Adipose tissue (tissue), 3 donors: ENCODE measurements around the gene TENM4. TPM values are rescaled to one million over a fixed set of nuclear protein-coding genes. Genes with fewer than 3 reads are reported as not detected.

Source experiments
- H3K27ac ChIP-seq: one replicate; pipeline ENCODE4 v1.5.1; 2013; ENCODE audit warnings: low read depth, low read length
- WGBS, 3 donors: extraction: QIAGEN DNeasy Blood & Tissue Kit; methylation state at CpG; one replicate each; pipeline ENCODE4 v1.1.7; 2013; 5-methylcytosine and 5-hydroxymethylcytosine counted together
- polyA plus RNA-seq, 3 donors: library from polyadenylated mRNA; stranded (reverse); fragments of 200-250 nt; gene quantifications; one replicate each; pipeline ENCODE4 v1.2.3, GENCODE V29; 2013
- donor health status: healthy with polysubstance abuse.
- donor health status: Bipolar disorder and iron deficiency.
- donor health status: healthy.

TENM4 gene
- polyA plus RNA-seq, 3 donors: 0.22 to 2.7 (median 0.41) TPM

DNA sequence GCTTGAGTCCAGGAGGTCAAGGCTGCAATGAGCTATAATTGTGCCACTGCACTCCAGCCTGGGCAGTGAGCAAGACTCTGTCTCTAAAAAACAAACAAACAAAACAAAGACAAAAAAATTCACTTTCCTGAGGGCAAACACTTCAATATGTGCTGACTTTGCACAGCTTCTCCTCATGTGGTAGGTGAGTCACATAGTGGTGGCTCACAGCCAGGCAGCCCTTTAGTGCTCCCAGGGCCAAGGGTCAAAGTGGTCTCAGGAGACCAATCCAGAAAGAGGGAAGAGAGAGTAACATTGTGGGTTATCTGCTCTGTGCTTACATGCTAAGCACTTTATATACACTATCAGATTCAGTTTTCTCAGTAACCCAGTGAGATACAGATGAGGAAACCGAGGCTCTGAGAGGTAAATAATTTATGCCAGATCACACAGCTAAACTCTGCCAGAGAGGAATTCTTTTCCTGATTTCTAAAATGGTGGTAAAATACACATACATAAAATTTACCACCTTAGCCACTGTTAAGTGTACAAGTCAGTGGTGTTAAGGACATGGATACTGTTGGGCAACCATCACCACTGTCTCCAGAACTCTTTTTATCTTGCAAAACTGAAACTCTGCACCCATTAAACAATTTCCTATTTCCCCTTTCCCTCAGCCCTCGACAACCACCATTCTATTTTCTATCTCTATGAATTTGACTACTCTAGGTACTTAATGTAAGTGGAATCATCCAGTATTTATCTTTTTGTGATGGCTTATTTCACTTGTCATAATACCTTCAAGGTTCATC lies 634.4 kb downstream of the TENM4 start:
- H3K27ac ChIP-seq: no peak overlapping the region
- 24 to 48% (median 38%) methylated on average over 2 of the region's 2 CpGs for WGBS, 3 donors

DNA sequence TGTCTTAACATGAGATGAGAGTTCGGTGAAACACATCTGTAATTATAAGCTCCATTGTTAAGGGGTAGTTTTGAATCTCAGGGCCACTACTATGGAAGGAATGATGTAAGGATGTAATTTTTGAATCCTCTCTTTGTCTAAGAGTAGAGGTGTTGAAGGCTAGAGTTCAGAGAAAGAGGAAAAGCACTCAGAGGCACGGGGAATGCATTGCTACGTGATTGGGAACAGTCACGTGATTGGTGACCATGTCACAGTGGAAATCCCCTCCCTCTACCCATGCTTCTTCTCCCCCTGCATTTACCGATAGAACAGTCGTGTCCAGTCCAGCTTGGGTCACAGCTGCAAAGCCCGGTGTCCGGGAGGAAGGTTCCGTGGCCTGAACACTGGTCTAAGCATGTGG lies 635.8 kb downstream of the TENM4 start:
- H3K27ac ChIP-seq: no peak overlapping the region
- WGBS, 3 donors: 95 to 97% (median 97%) methylated on average over 7 to 9 of the region's 9 CpGs

DNA sequence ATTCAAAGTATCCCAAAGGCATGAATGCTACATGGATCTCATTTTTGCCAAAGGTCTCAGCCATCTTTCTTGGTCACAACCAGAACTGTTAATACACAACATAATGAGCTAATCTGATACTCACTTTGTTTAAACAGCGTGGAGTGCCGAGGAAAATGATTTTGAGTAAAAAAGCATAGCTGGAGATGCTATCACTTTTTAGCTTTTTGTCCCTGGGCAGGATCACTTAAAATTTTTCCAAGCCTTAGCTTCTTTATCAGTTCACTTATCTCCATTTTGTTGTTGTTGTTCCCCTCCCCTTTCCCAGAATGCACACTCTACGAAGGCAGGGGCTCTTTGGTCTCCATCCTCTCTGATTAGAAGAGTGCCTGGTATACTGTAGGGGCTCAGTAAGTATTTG lies 636.8 kb downstream of the TENM4 start:
- no peak overlapping the region for H3K27ac ChIP-seq
- WGBS, 3 donors: 88 to 97% (median 97%) methylated on average over 3 of the region's 3 CpGs

DNA sequence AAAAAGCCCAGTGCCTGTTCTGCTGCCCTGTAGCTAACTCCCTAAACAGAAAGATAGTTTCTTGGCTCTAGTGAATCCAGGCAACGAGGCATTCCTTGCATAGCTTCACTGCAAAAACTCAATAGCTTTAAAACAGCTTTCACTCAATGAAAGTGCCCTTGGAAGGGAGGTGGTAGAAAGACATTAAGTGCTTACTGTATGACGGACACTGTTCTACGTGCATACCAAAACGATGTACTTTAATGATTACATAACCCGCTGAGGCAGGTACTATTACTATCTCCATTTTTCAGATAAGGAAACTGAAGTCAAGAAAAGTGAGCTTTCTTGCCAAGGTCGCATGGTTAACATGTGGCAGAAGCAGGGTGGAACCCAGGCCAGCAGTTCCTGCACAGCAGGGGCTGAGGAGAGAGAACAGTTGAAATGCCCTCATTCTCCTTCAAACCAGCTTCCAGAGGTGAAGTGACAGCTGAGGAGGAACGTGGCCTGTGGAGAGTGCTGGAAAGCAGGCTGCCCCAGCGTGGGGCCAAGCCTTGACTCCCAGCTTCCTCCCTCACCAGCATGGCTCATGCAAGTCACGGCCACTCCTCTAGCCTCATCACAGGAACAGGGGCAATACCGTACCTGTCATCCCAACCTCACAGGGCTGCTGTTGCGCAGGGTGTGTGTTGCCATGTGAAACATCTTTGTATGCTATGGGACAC lies 638.6 kb downstream of the TENM4 start:
- H3K27ac ChIP-seq: no peak overlapping the region
- 45 to 72% (median 69%) methylated on average over 11 of the region's 11 CpGs for WGBS, 3 donors

DNA sequence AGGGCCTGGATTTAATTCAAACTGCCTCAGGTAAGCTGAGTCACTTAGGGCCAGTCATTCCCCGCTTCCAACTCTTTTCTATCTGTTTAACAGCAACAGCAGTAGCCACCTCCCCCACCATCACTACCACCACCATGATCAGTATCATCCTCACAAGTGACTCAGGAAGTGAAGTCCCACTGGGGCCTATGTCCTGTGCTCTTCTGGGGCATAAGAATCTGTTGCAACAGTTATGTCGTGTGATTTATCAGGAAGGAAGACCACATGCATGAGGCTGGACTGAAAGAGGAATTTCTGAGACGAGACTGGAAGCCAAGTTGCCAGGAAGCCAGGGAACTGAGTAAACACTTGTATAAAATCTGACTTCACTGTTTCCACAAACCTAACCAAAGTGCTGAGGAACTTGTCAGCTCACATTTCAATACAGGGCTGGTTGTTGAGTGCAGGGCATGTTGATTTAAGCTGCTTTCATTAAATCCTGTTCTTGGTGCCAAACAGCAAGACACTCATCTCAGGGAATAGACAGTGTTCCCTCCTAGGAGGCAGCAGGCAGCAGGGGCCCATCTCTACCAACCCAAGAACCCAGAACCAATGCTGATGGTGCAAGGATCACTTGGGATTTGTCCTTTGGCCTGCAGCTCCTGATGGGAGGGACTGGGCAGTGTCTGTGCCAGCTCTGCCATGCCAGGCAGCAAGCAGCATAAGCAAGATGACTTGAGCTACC lies 639.5 kb downstream of the TENM4 start:
- WGBS, 3 donors: 1 to 3% (median 2%) methylated on average over 2 to 3 of the region's 3 CpGs
- H3K27ac ChIP-seq: no peak overlapping the region

DNA sequence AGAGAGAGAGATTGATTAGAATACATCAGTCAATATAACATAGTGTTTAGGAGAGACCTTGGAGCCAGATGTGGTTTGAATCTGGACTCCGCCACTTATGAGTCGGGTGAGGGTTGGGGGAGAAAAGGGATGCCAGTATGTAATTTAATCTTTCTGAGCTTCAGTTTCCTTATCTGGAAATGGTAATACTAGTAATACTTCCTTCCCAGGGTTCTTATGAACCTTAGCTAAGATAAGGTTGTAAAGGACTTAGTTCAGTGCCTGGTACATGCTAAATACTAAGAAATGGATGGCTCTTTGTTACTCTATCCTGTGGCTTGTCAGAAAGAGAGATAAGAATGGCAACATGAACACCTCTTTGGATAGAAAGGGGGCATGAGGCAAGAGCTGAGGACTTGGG lies 640.1 kb downstream of the TENM4 start:
- no peak overlapping the region for H3K27ac ChIP-seq
- 51 to 92% (median 89%) methylated on average over 2 of the region's 2 CpGs for WGBS, 3 donors

DNA sequence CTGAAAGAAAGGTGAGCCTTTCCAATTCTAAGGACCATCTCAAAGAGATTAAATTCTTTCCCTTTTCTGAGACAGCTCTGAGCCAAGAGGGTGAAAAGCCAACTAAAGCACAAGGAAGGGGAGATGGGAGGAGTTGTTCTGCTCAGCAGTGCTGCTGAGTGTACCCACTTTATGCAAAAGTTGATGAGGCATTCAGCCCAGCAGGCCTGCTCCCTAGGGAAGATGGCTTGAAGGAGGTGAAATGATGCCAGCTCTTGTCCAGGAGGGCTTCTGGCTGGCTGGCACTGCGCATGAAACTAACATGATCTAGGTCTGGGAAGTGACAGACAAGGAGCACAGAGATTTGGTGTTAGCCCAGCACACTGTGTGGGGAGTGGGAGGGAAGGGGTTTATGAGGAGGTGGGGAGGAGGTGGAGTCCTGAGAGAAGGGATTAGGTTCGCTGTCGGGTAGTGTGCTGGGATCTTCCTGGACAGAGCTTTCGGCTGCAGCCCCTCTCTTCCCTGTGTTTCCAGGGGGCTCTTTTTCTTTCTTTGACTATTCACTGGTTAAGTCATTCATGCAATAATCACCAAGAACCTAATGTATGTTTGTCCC lies 640.6 kb downstream of the TENM4 start:
- H3K27ac ChIP-seq: no peak overlapping the region
- WGBS, 3 donors: 88 to 100% (median 95%) methylated on average over 4 of the region's 4 CpGs

DNA sequence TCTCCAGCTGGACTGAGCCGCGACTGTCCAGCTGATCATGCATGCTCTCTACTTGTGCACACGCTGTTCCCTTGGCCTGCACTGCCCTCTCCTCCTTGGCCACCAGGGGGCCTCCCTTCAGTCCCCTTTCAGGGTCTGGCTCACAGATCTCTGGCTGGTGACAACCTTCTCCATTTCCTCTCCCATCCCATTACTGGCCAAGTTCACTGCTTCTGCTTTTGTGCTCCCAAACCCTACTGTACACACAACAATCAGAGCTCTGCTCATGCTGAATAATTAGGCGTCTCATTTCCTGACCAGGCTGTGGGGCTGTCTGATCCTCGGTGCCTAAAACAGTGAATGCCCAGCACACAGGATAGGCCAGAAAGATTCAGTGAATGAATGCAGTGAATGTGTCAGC lies 642.2 kb downstream of the TENM4 start:
- WGBS, 3 donors: 33 to 66% (median 45%) methylated on average over 5 of the region's 5 CpGs
- no peak overlapping the region for H3K27ac ChIP-seq

DNA sequence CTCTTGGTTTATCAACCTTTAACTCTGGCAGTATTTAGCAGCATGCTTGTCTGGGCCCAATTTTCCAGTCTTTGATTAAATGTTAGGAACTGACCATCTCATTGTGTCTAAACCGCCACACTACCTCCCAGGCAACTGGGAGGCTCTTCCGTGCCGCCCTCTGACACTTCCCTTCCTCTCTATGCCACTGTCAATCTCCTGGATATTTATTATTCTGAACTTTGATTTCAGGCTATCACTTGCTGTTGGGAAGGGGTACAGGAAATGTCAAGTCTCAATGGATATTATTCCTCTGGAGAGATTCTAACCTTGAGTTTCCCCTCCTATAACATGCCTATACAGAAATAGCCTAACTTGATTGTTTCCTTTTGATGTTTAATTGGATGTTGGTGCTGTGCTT lies 643.3 kb downstream of the TENM4 start:
- WGBS, 3 donors: 80 to 93% (median 90%) methylated on average over 3 of the region's 3 CpGs

DNA sequence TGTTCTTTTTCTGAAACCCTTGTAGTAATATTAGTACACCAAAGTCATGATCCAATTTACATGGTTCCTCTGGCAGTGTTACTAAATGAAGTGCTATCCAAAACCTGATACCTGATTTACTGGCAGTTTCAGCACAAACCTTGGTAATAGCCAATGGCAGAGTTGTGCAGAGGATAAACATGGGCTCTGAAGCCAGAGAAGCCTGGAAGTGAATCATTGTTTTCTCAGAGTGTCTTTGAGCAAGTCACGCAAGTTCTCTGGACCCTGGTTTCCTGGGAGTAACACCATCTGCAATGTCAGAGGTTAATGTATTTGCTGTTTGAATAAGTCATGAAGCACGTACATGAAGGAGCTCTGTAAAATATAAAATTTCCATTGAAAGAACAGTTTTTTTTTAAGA lies 643.9 kb downstream of the TENM4 start:
- 41 to 79% (median 77%) methylated on average over 2 of the region's 2 CpGs for WGBS, 3 donors
- no peak overlapping the region for H3K27ac ChIP-seq

More for the DNA sequence above, 643.3 kb downstream of the TENM4 start:
- H3K27ac ChIP-seq: no peak overlapping the region

DNA sequence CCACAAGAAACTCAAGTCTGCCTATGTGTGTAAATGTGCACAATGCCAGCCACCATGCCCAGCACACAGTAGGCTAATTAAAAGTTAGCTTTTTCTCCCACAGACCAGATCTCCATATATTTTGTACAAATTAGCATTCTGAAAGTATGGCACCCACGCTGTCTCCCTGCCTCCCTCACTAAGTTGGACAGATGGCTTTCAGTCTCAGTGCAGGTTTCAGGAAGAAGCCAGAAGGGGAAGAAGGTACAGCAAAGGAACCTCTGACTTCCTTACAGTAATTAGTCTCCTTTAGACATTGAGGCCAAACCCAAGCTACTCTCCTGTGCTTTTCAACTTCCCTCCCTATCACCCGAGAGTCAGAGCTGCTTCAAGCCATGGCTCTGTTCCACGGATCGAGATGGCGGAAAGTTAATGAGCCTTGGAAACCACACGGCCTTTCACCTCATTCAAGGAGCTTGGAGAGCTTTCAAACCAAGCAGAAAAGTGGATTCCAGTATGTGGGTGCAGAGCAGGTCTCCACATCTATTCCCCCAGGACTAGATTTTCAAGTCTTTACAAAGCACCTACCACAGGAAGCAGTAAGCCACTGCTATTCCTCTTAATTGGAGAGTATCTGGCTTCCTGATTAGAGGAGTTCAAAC lies 645.1 kb downstream of the TENM4 start:
- 54 to 66% (median 61%) methylated on average over 6 of the region's 6 CpGs for WGBS, 3 donors
- H3K27ac ChIP-seq: no peak overlapping the region

DNA sequence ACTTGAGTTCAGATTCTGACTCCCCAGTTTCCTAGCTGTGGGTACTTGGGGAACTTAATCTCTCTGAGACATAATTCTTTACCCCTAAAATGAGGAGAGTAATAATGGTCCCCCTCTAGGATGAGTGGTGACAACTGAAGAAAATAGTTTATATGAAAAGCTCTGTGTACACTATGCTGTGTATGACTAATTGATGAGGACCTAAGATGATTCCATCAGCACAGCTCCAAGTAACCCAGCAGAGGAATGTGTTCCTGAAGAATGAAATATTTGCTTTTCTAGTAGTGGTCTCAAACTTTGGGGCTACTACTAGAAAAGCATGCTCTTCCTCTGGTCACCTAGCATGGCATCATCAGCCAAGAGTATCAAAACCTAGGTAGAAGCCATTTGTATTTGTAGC lies 648.9 kb downstream of the TENM4 start:
- H3K27ac ChIP-seq: no peak overlapping the region

DNA sequence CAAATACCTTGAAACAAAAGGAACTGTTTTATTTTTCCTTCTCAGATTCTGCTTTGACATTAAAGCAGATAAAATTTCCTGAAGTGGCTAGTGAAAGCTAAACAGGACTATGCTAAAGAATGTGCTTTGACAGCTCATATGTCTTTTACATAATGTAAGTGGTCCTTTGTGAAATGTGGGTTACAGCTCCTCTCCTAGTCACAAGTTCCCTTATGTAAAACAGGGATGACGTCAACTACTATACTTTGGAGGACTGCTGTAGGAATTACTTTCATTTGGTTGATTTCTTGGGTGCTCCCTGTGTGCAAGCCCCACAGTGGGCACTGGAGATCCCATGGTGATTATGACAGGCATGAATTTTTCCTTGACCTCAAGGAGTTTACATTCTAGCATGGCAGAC lies 649.6 kb downstream of the TENM4 start:
- H3K27ac ChIP-seq: no peak overlapping the region
- WGBS, 3 donors: 81 to 86% (median 85%) methylated on average over 1 of the region's 1 CpG

DNA sequence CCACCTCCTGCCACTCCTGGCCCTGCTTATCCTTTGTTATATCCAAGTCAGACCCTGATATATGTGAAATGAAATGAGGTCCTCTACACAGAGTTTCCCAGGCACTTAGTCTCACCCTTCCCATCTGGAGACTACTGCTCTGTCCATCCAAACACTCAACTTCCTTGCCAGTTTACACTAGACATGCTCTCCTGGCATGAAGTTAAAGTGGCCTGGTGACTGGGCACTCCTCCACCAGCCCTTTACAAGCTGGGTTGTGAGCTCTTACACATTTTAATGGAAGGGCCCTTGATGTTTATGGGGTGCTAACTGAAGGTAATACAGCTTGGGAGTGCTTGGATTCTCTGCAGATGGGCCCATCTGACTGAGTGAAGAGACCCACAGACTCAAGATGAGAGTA lies 650.0 kb downstream of the TENM4 start:
- no peak overlapping the region for H3K27ac ChIP-seq

DNA sequence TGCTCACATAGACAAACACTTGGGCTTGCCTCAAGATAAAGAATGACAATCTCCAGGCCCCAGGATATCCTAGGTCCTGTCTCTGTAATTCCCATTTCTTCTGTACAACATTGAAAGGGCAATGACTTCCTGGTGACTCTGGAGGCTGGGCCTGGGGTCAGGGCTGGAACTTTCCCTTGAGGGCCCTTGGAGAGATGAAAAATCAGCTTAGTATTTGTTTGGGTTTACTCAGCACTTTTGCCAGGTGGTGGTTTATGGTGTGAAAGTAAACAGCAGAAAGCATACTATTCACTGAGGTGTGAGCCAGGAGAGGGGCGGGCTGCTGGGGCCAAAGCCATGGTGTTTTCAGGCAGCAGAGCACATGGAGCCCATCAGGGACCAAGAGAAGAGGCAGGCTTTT lies 651.5 kb downstream of the TENM4 start:
- 62 to 96% (median 95%) methylated on average over 1 of the region's 1 CpG for WGBS, 3 donors
- H3K27ac ChIP-seq: no peak overlapping the region

DNA sequence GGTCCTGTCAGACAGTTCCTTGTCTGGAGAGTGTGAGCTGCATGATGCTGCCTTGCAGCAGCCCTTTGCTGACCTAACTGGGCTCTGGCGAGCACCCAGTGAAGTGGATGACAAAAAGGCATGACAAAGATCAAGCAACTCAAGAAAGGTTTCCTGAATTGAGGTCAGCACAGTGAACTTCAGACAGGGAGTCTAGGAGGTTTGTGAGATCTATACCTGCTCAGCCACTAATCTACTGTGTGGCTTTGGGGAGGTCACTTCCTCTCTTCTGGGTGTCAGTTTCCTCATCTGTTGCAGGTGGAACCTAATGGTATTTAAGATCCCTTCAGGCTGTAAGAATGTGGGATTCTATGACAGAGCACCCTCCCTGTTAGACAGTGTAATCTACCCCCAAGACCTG lies 652.3 kb downstream of the TENM4 start:
- no peak overlapping the region for H3K27ac ChIP-seq
- WGBS, 3 donors: 85 to 96% (median 87%) methylated on average over 1 of the region's 1 CpG

DNA sequence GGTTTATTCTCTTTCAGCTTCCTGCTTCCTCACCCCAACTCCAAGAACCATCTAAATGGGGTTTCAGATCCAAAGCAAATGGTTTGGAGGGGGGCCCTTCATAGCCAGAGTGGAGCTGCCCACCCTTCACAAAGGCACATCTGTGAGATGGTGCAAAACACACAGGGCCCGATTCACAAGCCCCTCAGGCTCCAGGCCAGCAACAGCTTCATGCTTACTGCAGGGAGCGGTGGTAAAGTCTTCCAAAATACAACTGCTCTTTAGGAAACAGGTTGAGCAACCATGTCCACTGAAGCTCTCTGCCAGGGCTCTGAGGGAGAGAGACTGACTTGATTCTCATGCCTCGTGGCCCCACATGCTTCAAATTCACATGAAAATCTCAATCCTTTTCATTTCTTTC lies 653.1 kb downstream of the TENM4 start:
- no peak overlapping the region for H3K27ac ChIP-seq
- 65 to 77% (median 68%) methylated on average over 3 of the region's 3 CpGs for WGBS, 3 donors

DNA sequence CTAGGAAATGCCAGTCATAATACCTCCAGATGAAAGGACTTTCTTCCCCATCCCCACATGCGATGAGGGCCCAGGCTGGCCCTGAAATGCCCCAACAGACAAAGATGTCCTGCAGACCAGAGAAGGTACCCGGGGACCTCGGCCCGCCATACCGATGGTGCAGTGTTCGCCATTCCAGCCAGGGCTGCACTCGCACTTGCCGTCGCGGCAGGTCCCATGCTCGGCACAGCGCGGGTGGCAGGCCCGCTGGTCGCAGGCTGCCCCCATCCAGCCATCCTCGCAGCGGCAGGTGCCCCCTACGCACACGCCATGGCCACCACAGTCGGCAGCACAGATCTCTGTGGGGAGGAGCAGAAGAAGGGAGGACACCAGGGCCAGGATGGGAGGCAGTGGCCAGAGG lies 654.1 kb downstream of the TENM4 start:
- H3K27ac ChIP-seq: no peak overlapping the region
- 97 to 98% (median 97%) methylated on average over 20 of the region's 20 CpGs for WGBS, 3 donors

DNA sequence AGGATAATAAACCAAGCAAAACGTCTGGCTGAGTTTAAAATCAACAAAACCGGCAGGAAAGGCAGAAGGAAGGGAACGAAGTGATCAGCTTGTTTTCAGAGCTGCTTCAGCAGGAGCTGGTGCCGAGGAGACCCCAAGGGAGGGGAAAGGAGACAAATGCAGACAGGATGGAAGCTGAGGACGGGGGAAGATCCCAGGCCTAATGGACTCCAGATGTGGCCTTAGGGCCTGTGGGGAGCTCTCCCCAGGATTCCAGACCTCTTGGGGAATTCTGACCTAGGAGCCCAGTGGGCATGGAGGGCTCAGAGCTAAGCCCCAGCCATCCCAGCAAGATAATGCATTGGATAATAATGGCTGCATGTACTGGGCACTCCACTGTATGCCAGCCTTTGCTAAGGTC lies 654.7 kb downstream of the TENM4 start:
- no peak overlapping the region for H3K27ac ChIP-seq
- 38 to 57% (median 42%) methylated on average over 5 of the region's 5 CpGs for WGBS, 3 donors
